H9 (cell line): ENCODE results near the gene TNFRSF11A. TPM values are rescaled to one million over a fixed set of nuclear protein-coding genes. Genes with fewer than 3 reads are reported as not detected.

ENCODE experiments used
- DNase-seq: peaks from one replicate; pipeline ENCODE4 v3.0.0-alpha.2; 2017
- H2AFZ ChIP-seq: one replicate; pipeline ENCODE4 v1.6.1; 2013; ENCODE audit warnings: mild to moderate bottlenecking, low read length, control low read depth, moderate library complexity
- H2AK5ac ChIP-seq: 2 replicates; pipeline ENCODE4 v1.6.1; 2013; ENCODE audit warnings: low read length, control low read depth, mixed read lengths; ENCODE audit not compliant: insufficient read length
- H2BK120ac ChIP-seq: one replicate; pipeline ENCODE4 v1.6.1; 2013; ENCODE audit warnings: low read depth, mild to moderate bottlenecking, low read length, control low read depth, inconsistent platforms; ENCODE audit not compliant: poor library complexity, severe bottlenecking
- H2BK12ac ChIP-seq: 2 replicates; pipeline ENCODE4 v1.6.1; 2013; ENCODE audit warnings: low read length, control low read depth, mixed read lengths, low read depth; ENCODE audit not compliant: insufficient read length
- H2BK15ac ChIP-seq: 2 replicates; pipeline ENCODE4 v1.6.1; 2013; ENCODE audit warnings: low read depth, low read length, control low read depth
- H2BK20ac ChIP-seq: one replicate; pipeline ENCODE4 v1.6.1; 2013; ENCODE audit warnings: low read depth, mild to moderate bottlenecking, low read length, control low read depth, inconsistent platforms; ENCODE audit not compliant: poor library complexity, severe bottlenecking
- H2BK5ac ChIP-seq: 2 replicates; pipeline ENCODE4 v1.6.1; 2013; ENCODE audit warnings: low read length, control low read depth, mixed read lengths; ENCODE audit not compliant: insufficient read length
- H3K14ac ChIP-seq: 2 replicates; pipeline ENCODE4 v1.6.1; 2013; ENCODE audit warnings: low read length, control low read depth; ENCODE audit not compliant: insufficient read depth
- H3K18ac ChIP-seq: 2 replicates; pipeline ENCODE4 v1.6.1; 2013; ENCODE audit warnings: low read depth, mild to moderate bottlenecking, mixed read lengths, low read length, control low read depth; ENCODE audit not compliant: insufficient read length
- H3K23ac ChIP-seq: 2 replicates; pipeline ENCODE4 v1.6.1; 2013; ENCODE audit warnings: low read length, control low read depth, mixed read lengths, low read depth; ENCODE audit not compliant: insufficient read length
- H3K23me2 ChIP-seq: 2 replicates; pipeline ENCODE4 v1.6.1; 2013; ENCODE audit warnings: low read depth, mild to moderate bottlenecking, mixed read lengths, low read length, control low read depth; ENCODE audit not compliant: insufficient read length, poor library complexity, severe bottlenecking
- H3K27ac ChIP-seq: 2 replicates; pipeline ENCODE4 v1.5.1; 2013; ENCODE audit warnings: low read length, control low read depth, mixed read lengths, low read depth; ENCODE audit not compliant: insufficient read length
- H3K27me3 ChIP-seq: 2 replicates; pipeline ENCODE4 v1.6.1; 2013; ENCODE audit warnings: low read length, control low read depth, inconsistent platforms; ENCODE audit not compliant: insufficient read depth
- H3K4ac ChIP-seq: 2 replicates; pipeline ENCODE4 v1.6.1; 2013; ENCODE audit warnings: low read depth, mild to moderate bottlenecking, control low read depth, inconsistent platforms, low read length, moderate library complexity
- H3K4me1 ChIP-seq: 2 replicates; pipeline ENCODE4 v1.6.1; 2013; ENCODE audit warnings: low read length, control low read depth, inconsistent platforms; ENCODE audit not compliant: insufficient read depth
- H3K4me2 ChIP-seq: 2 replicates; pipeline ENCODE4 v1.6.1; 2013; ENCODE audit warnings: low read length, control low read depth, mixed read lengths; ENCODE audit not compliant: insufficient read length, insufficient read depth
- H3K56ac ChIP-seq: 2 replicates; pipeline ENCODE4 v1.6.1; 2013; ENCODE audit warnings: low read depth, mild to moderate bottlenecking, mixed read lengths, low read length, control low read depth; ENCODE audit not compliant: insufficient read length
- H3K79me1 ChIP-seq: 2 replicates; pipeline ENCODE4 v1.6.1; 2013; ENCODE audit warnings: low read depth, mild to moderate bottlenecking, moderate library complexity, low read length, control low read depth, inconsistent platforms; ENCODE audit not compliant: insufficient read depth, poor library complexity, severe bottlenecking
- H3K79me2 ChIP-seq: 2 replicates; pipeline ENCODE4 v1.6.1; 2013; ENCODE audit warnings: low read length, control low read depth, inconsistent platforms; ENCODE audit not compliant: insufficient read depth
- H3K9ac ChIP-seq: 2 replicates; pipeline ENCODE4 v1.6.1; 2013; ENCODE audit warnings: low read length, control low read depth, mixed read lengths; ENCODE audit not compliant: insufficient read length; ENCODE audit errors: extremely low read depth
- H3K9me3 ChIP-seq: one replicate; pipeline ENCODE4 v1.6.1; 2013; ENCODE audit warnings: low read depth, low read length, inconsistent platforms; ENCODE audit not compliant: control insufficient read depth
- H3T11ph ChIP-seq: one replicate; pipeline ENCODE4 v1.6.1; 2013; ENCODE audit warnings: mild to moderate bottlenecking, low read length, control low read depth, inconsistent platforms
- H4K20me1 ChIP-seq: one replicate; pipeline ENCODE4 v1.6.1; 2013; ENCODE audit not compliant: control insufficient read depth, insufficient read length, insufficient read depth
- H4K5ac ChIP-seq: 2 replicates; pipeline ENCODE4 v1.6.1; 2013; ENCODE audit warnings: low read depth, mild to moderate bottlenecking, mixed read lengths, low read length, control low read depth; ENCODE audit not compliant: insufficient read length
- H4K8ac ChIP-seq: replicated peaks from 2 replicates; pipeline ENCODE4 v1.6.1; 2013; ENCODE audit warnings: low read length, control low read depth, mixed read lengths, low read depth; ENCODE audit not compliant: insufficient read length
- H4K91ac ChIP-seq: 2 replicates; pipeline ENCODE4 v1.6.1; 2013; ENCODE audit warnings: low read depth, mild to moderate bottlenecking, moderate library complexity, mixed read lengths, low read length, control low read depth; ENCODE audit not compliant: insufficient read length
- H3K27ac Mint-ChIP-seq, 3 experiments: 2 replicates in 2 of 3; 3 replicates in 1 of 3; pipeline ENCODE4 v1.8.0; 2020 to 2021; ENCODE audit warnings: mixed read lengths in 3 of 3, mild to moderate bottlenecking in 1 of 3, moderate library complexity in 1 of 3
- H3K27me3 Mint-ChIP-seq: 2 replicates; pipeline ENCODE4 v1.8.0; 2021; ENCODE audit warnings: low read depth, mild to moderate bottlenecking, moderate library complexity, mixed read lengths
- H3K36me3 Mint-ChIP-seq, 3 experiments: 2 replicates in 2 of 3; 3 replicates in 1 of 3; pipeline ENCODE4 v1.8.0; 2020 to 2021; ENCODE audit warnings: low read depth in 3 of 3, mixed read lengths in 3 of 3; ENCODE audit not compliant: insufficient read depth in 1 of 3
- H3K4me1 Mint-ChIP-seq, 2 experiments: 2 replicates each; pipeline ENCODE4 v1.8.0; 2020; ENCODE audit warnings: mixed read lengths in 2 of 2
- H3K4me3 Mint-ChIP-seq, 2 experiments: 2 replicates in 1 of 2; 3 replicates in 1 of 2; pipeline ENCODE4 v1.8.0; 2020 to 2021; ENCODE audit warnings: mild to moderate bottlenecking in 2 of 2, mixed read lengths in 2 of 2, moderate library complexity in 1 of 2
- H3K9me3 Mint-ChIP-seq, 2 experiments: 2 replicates in 1 of 2; 3 replicates in 1 of 2; pipeline ENCODE4 v1.8.0; 2020; ENCODE audit warnings: mild to moderate bottlenecking in 2 of 2, mixed read lengths in 2 of 2, moderate library complexity in 1 of 2
- CTCF ChIP-seq: fragments of 200-600 bp; sonication (generic); conservative IDR thresholded peaks from 3 replicates; pipeline ENCODE4 v1.8.0; 2021; ENCODE audit warnings: antibody characterized with exemption, mild to moderate bottlenecking
- WGBS: extraction: QIAGEN DNeasy Blood & Tissue Kit; methylation state at CpG from one replicate; pipeline ENCODE4 v1.1.7; 2013; ENCODE audit warnings: missing lambda C conversion rate, low lambda C conversion rate, mixed read lengths; ENCODE audit not compliant: insufficient read length; ENCODE audit errors: extremely low coverage; 5-methylcytosine and 5-hydroxymethylcytosine counted together
- total RNA-seq: library from RNA; stranded (reverse); gene quantifications from 2 replicates; pipeline ENCODE4 v1.2.1, GENCODE V29; 2021

TNFRSF11A gene
- total RNA-seq, 1 experiment from 2014 or later, result 7.8 TPM

- Mint-ChIP-seq H3K36me3 (peaks cover 17 to 37% (median 30%) of the 10 kb centered on the region in 3 experiments), H3K4me1 (peaks cover 10 to 13% of the 10 kb centered on the region in 2 experiments), H3K27me3 (no peaks in the 10 kb centered on the region; the same call in 1 of the 2 replicates), H3K4me3 (no peak overlapping the region), H3K27ac (no peak overlapping the region), H3K9me3 (no peaks in the 10 kb centered on the region)
- Histone ChIP-seq H3K23me2 (no peaks in the 10 kb centered on the region), H4K91ac (no peak overlapping the region), H3K27ac (no peak overlapping the region), H4K8ac (no peak overlapping the region), H3T11ph (no peak overlapping the region), H3K79me1 (no peaks in the 10 kb centered on the region), H3K4me2 (no peak overlapping the region), H2BK20ac (no peak overlapping the region), H3K4ac (no peak overlapping the region), H3K4me1 (no peaks in the 10 kb centered on the region), H3K56ac (no peak overlapping the region), H2BK120ac (no peak overlapping the region), H2BK5ac (no peak overlapping the region), H2AK5ac (no peak overlapping the region), H2BK15ac (no peak overlapping the region), H3K14ac (no peak overlapping the region), H3K79me2 (no peaks in the 10 kb centered on the region), H4K5ac (no peak overlapping the region), H4K20me1 (no peaks in the 10 kb centered on the region), H3K9ac (no peak overlapping the region), H2AFZ (no peak overlapping the region), H2BK12ac (no peak overlapping the region), H3K27me3 (no peaks in the 10 kb centered on the region), H3K18ac (no peak overlapping the region), H3K23ac (no peak overlapping the region), H3K9me3 (no peaks in the 10 kb centered on the region)
- no CpG with 5 or more reads among the region's 2 CpGs for WGBS
- TF ChIP-seq CTCF, result no peak
- no peak for DNase-seq
Measured at GRCh38 chr18:62365420-62365819, 40.3 kb downstream of the TNFRSF11A start.
